DMS114 treated with DMSO at 0.1 percent for 48 hours (cell line): ENCODE measurements around the gene BTG4.

Experiments used
- DNase-seq: peaks from one replicate; lab custom pipeline; 2025; ENCODE audit not compliant: unreplicated experiment; lab: John Stamatoyannopoulos, UW

Gene BTG4

GRCh38 chr11:111538407-111539114, 26.4 kb upstream of the BTG4 start:
- no peak for DNase-seq

- DNase-seq, result no peak
Observed at GRCh38 chr11:111537336-111537860, 25.2 kb upstream of the BTG4 start.

GRCh38 chr11:111535281-111535680, 23.1 kb upstream of the BTG4 start:
- no peak for DNase-seq

- no peak for DNase-seq
Observed at GRCh38 chr11:111532365-111532709, 20.2 kb upstream of the BTG4 start.

- no peak for DNase-seq
Observed at GRCh38 chr11:111531687-111532364, 19.6 kb upstream of the BTG4 start.

GRCh38 chr11:111531136-111531535, 18.9 kb upstream of the BTG4 start:
- DNase-seq, result no peak

GRCh38 chr11:111530091-111530490, 17.9 kb upstream of the BTG4 start:
- DNase-seq, result no peak

GRCh38 chr11:111528557-111528956, 16.4 kb upstream of the BTG4 start:
- no peak for DNase-seq

- DNase-seq, result no peak
Observed at GRCh38 chr11:111527279-111527678, 15.1 kb upstream of the BTG4 start.

GRCh38 chr11:111526501-111526900, 14.3 kb upstream of the BTG4 start:
- no peak for DNase-seq

- no peak for DNase-seq
Observed at GRCh38 chr11:111525456-111525855, 13.3 kb upstream of the BTG4 start.

GRCh38 chr11:111524056-111524455, 11.9 kb upstream of the BTG4 start:
- DNase-seq, result no peak

GRCh38 chr11:111523343-111523742, 11.2 kb upstream of the BTG4 start:
- DNase-seq, result no peak

GRCh38 chr11:111522426-111522825, 10.2 kb upstream of the BTG4 start:
- DNase-seq, result no peak

GRCh38 chr11:111521135-111521534, 8.9 kb upstream of the BTG4 start:
- DNase-seq, result no peak

- no peak for DNase-seq
Observed at GRCh38 chr11:111520560-111520959, 8.4 kb upstream of the BTG4 start.

- no peak for DNase-seq
Observed at GRCh38 chr11:111518668-111519067, 6.5 kb upstream of the BTG4 start.

GRCh38 chr11:111515591-111515990, 3.4 kb upstream of the BTG4 start:
- no peak for DNase-seq

GRCh38 chr11:111514216-111515031, 2.2 kb upstream of the BTG4 start, which contains the start of gene HOATZ:
Gene HOATZ, plus strand, starts transcription at chr11:111514778. Its CDS starts 7 bp downstream, at chr11:111514785.
- peak; percentile 8 for DNase-seq

- DNase-seq, result no peak
Observed at GRCh38 chr11:111513240-111513605, 1.0 kb upstream of the BTG4 start.

- no peak for DNase-seq
Observed at GRCh38 chr11:111510311-111510710, 1.9 kb downstream of the BTG4 start.

GRCh38 chr11:111502611-111503010, 9.6 kb downstream of the BTG4 start:
- DNase-seq, result no peak
